Midbrain (tissue), 1 donor: Measurements from ENCODE around the gene KLHL11.
"Not testable (repeated sequence)": the region's sequence is repeated elsewhere in the genome, so short reads cannot be mapped to it uniquely, and the experiment has no call there.

ENCODE experiments used
- DNase-seq: peaks from one replicate; lab custom pipeline; 2025; lab: John Stamatoyannopoulos, UW

Gene KLHL11

GRCh38 chr17:41836550-41837196, 28.6 kb downstream of the KLHL11 start:
- DNase-seq, result no peak

GRCh38 chr17:41835800-41836549, 29.2 kb downstream of the KLHL11 start, which contains the start of gene NT5C3B:
Gene NT5C3B, minus strand, starts transcription at chr17:41836232. Its CDS starts 39 bp downstream, at chr17:41836193.
- peak; percentile 65 for DNase-seq

GRCh38 chr17:41835214-41835799, 29.9 kb downstream of the KLHL11 start:
- no peak for DNase-seq

DNA sequence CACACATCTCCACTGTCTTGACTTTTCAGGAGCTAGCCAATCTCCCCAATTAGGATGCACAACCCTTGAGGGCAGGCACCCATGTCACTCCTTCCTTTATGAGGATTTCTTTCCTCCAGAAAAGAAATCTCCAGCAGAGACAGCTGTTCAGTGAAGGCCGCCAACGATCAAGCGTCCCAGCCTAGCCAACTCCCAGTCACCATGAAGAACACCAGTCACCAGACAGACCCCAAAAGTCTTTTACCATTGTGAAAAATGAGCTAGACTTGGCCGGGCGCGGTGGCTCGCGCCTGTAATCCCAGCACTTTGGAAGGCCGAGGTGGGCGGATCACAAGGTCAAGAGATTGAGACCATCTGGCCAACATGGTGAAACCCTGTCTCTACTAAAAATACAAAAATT, 35.3 kb downstream of the KLHL11 start:
- DNase-seq, result not testable (repeated sequence)

DNA sequence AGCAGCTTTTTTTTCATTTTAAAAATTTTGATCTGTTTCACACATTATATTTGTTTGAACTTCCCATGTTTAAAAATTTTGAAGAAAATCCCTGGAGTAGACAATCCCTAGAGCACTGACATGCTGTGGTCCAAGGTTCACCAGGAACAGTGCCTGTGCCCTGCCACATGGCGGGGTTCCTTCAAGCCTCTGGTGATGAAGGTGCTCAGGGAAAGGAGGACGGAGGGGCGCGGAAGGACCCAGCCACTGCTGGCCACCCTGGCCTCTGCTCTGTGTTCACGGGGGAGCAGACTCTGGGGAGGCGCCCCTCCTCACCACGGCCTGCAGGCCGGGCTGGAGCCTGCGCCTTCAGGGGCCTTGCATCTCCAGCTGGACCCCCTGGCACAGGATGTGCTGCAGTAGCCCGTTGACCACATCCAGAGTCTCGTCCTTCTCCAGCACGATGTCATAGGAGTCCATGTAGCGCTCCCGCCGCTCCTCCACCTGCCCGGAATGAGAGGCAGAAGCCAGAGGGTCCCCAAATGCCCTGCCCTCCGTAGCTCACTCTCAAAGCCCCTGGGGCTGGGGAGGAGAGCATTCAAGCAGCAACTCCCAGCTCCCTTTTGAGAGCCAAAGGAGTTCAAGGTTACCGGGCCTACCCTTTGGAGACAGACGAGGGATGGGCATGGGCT, 39.9 kb downstream of the KLHL11 start:
- DNase-seq, result no peak

DNA sequence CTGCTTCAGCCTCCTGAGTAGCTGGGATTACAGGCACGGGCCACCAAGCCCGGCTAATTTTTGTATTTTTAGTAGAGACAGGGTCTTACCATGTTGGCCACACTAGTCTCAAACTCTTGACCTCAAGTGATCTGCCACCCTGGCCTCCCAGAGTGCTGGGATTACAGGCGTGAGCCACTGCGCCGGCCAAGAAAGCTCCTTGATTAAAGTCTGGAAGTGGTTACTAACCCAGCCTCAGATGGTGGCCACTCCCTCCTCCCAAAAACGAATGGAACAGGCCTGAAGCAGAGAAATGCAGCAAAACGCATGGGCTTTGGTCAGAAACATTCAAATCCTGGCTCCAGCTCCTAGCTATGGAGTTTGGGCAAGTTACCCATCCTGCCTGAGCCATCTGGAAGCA, 41.1 kb downstream of the KLHL11 start:
- no peak for DNase-seq

DNA sequence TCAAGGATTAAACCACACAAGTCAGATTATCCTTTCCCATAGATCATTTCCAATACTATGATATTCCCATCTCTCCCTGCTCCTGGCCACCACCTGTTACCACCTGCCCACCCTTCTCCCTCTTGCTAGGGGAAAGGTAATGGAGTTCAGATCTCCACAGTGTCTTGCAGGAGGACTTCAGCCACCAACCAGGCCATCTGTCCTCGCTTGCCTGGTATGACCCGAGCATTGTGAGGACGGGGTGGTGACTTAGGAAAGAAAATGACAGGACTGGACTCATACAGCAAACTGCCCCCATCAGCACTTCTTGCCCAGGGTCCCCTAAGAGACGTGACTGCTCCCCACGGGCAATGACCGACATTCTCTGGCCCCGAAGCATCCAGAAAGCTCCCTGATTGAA, 41.6 kb downstream of the KLHL11 start:
- no peak for DNase-seq

GRCh38 chr17:41823141-41823524, 42.1 kb downstream of the KLHL11 start:
- DNase-seq, result no peak

GRCh38 chr17:41822216-41823140, 42.7 kb downstream of the KLHL11 start:
- no peak for DNase-seq

DNA sequence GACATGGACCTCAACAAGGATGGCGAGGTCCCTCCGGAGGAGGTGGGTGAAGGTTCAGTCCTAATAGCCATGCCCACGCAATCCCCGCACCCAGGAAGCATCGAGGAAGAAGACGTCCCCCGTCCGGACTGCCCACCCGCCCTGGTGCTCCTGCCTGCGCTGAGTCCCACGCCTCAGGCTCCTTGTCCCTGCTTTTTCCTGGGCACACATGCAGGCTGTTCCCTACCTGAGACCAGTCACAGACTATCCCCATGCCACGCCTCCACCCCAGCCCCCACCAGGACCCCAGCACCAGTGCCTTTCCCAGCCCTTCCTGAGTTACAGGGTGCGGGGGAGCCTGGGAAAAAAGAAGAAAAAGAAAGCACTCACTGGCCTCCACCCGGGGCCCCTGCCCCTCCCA, 43.4 kb downstream of the KLHL11 start:
- no peak for DNase-seq

DNA sequence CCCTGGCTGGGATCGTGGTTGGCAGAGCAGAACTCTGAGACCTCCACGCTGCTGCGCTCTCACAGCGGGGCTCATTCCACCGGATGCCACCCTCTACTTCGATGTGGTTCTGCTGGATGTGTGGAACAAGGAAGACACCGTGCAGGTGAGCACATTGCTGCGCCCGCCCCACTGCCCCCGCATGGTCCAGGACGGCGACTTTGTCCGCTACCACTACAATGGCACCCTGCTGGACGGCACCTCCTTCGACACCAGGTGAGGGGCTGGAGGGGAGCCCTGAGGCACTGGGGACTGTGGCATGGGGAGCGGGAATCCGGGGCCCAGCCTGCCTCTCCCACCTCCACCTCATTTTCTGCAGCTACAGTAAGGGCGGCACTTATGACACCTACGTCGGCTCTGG, 47.2 kb downstream of the KLHL11 start:
- DNase-seq, result no peak

- no peak for DNase-seq
These were observed 48.4 kb downstream of the KLHL11 start for GRCh38 chr17:41816637-41817320.

- no peak for DNase-seq
These were observed 51.0 kb downstream of the KLHL11 start for GRCh38 chr17:41814195-41814594.

GRCh38 chr17:41813699-41814124, 51.5 kb downstream of the KLHL11 start:
- DNase-seq, result no peak

- no peak for DNase-seq
These were observed 52.0 kb downstream of the KLHL11 start for GRCh38 chr17:41813152-41813680.

- peak; percentile 59 for DNase-seq
These were observed 52.7 kb downstream of the KLHL11 start, which contains the start of gene FKBP10 for GRCh38 chr17:41812381-41813151. Gene FKBP10, plus strand, starts transcription at chr17:41813004. Its CDS starts 31 bp downstream, at chr17:41813035.

GRCh38 chr17:41811549-41812380, 53.5 kb downstream of the KLHL11 start, which contains the start of gene P3H4:
Gene P3H4, minus strand, starts transcription at chr17:41811949. Its CDS starts 34 bp downstream, at chr17:41811915.
- DNase-seq, result peak; percentile 77

DNA sequence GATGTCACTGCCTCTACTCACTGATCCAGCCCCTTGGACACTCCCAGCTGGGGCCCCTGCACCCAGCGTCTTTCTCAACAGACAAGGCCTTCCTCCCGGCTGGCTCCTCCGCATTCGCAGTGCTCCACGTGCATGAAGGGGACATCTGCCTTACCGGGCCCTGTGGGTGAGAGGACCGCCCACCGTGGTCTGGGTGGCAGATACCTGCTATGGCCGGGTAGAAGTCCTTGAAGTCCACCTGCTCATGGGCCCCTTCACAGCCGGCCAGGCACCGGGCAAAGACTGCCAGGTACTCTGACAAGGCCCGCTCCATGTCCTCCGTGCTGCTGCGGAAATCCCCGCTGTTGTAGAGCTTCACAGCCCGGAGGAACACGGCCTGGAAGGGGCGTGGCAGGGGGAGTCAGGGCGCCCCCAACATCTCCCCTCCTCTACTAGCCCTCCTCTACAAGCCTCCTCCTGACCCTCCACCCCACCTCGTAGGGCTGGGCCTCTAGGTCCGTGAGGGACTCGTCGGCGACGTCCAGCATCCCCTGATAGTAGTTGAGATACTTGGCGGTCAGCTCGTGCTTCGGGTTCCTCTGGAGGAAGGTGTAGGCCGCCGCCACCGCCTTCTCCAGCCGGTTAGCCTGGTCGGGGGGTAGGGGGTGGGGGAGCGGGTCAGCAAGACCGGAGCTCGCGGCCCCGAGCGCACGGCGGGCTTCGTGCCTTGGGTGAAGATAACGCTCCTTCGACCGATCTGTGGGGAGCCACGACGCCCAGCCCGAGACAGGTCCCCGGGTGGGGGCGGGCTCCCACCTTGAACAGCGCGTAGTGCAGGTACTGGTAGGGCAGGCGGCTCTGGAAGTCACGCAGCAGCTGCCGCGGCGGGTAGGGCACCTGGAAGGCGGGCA, 54.3 kb downstream of the KLHL11 start:
- DNase-seq, result no peak
